CD4-positive, alpha-beta T cell (primary cell): ENCODE data around the gene ZDHHC8. TPM values are rescaled to one million over a fixed set of nuclear protein-coding genes. Genes with fewer than 3 reads are reported as not detected.
A peak's percentile ranks its signal among the peaks of the same experiment; 100 is the strongest.

Experiments used
- ATAC-seq: fragments of 200-7000 bp; cut with Tn5 transposase; one replicate; pipeline ENCODE4 v1.10.0; 2022; ENCODE audit warnings: mild to moderate bottlenecking; ENCODE audit not compliant: poor library complexity
- CTCF ChIA-PET: fragments of 350-600 bp; sonication (Branson Sonifier 250); formaldehyde crosslinking; loops from one replicate; lab custom pipeline; 2021; ENCODE audit warnings: antibody characterized with exemption, inconsistent platforms; lab: Charles Lee
- POLR2A ChIA-PET: fragments of 350-600 bp; sonication (Branson Sonifier 250); formaldehyde crosslinking; loops from one replicate; lab custom pipeline; 2021; ENCODE audit warnings: antibody characterized with exemption, inconsistent platforms; lab: Charles Lee
- DNase-seq, 14 experiments: peaks; one replicate each; pipeline ENCODE4 v3.0.0-alpha.2; 2013 to 2020; ENCODE audit warnings: mixed read lengths in 2 of 14
- H3K27ac ChIP-seq, 2 donors: one replicate each; pipeline versions ENCODE4 v1.5.1 to v1.7.0; 2013; ENCODE audit warnings: low read length in 2 of 2, low read depth in 1 of 2, mild to moderate bottlenecking in 1 of 2
- H3K27me3 ChIP-seq, 2 experiments: 1 replicate in 1 of 2; 2 replicates in 1 of 2; pipeline versions ENCODE4 v1.6.1 to v1.7.0; 2013; ENCODE audit warnings: low read length in 2 of 2, control low read depth in 1 of 2, mild to moderate bottlenecking in 1 of 2, moderate library complexity in 1 of 2; ENCODE audit not compliant: insufficient read depth in 2 of 2, control insufficient read depth in 1 of 2
- H3K36me3 ChIP-seq: one replicate; pipeline ENCODE4 v1.6.1; 2013; ENCODE audit warnings: low read length, control low read depth; ENCODE audit not compliant: insufficient read depth
- H3K4me1 ChIP-seq: one replicate; pipeline ENCODE4 v1.6.1; 2013; ENCODE audit warnings: low read length, control low read depth; ENCODE audit not compliant: insufficient read depth
- H3K4me3 ChIP-seq: one replicate; pipeline ENCODE4 v1.5.1; 2013; ENCODE audit warnings: mild to moderate bottlenecking, low read length, moderate library complexity
- H3K9me3 ChIP-seq, 2 experiments: 1 replicate in 1 of 2; 2 replicates in 1 of 2; pipeline versions ENCODE4 v1.6.1 to v1.7.0; 2013; ENCODE audit warnings: low read length in 2 of 2, mild to moderate bottlenecking in 2 of 2, control low read depth in 1 of 2, moderate library complexity in 1 of 2; ENCODE audit not compliant: control insufficient read depth in 1 of 2, insufficient read depth in 1 of 2
- H3K27ac Mint-ChIP-seq: one replicate; pipeline ENCODE4 v1.8.0; 2020; ENCODE audit warnings: mixed read lengths
- H3K27me3 Mint-ChIP-seq: one replicate; pipeline ENCODE4 v1.8.0; 2021; ENCODE audit warnings: mixed read lengths
- H3K36me3 Mint-ChIP-seq: one replicate; pipeline ENCODE4 v1.8.0; 2021; ENCODE audit warnings: low read depth, mixed read lengths
- H3K4me1 Mint-ChIP-seq: one replicate; pipeline ENCODE4 v1.8.0; 2021; ENCODE audit warnings: low read depth, mixed read lengths
- H3K4me3 Mint-ChIP-seq: one replicate; pipeline ENCODE4 v1.8.0; 2020; ENCODE audit warnings: mild to moderate bottlenecking, mixed read lengths
- H3K9me3 Mint-ChIP-seq: one replicate; pipeline ENCODE4 v1.8.0; 2020; ENCODE audit warnings: mixed read lengths
- CTCF ChIP-seq: fragments of 200-600 bp; IDR thresholded peaks from one replicate; pipeline ENCODE4 v1.8.0; 2022; ENCODE audit warnings: antibody characterized with exemption, mild to moderate bottlenecking
- intact Hi-C, 2 experiments: fragments of 100-400 bp; cut with DNase I in 1 of 2; cut with micrococcal nuclease in 1 of 2; formaldehyde crosslinking; loops; one replicate each; pipeline versions ENCODE4 v1.15.1 to v1.9.0; 2023 to 2025; cut with DNase I, micrococcal nuclease
- total RNA-seq, 174 experiments: library from RNA in 2 of 174; stranded (reverse) in 2 of 174; gene quantifications; one replicate each; pipeline ENCODE4 v1.2.3 and lab custom pipeline; 2021 to 2026

The ZDHHC8 gene
- total RNA-seq, 2 experiments from 2014 or later: 44.9 to 49.3 TPM

DNA sequence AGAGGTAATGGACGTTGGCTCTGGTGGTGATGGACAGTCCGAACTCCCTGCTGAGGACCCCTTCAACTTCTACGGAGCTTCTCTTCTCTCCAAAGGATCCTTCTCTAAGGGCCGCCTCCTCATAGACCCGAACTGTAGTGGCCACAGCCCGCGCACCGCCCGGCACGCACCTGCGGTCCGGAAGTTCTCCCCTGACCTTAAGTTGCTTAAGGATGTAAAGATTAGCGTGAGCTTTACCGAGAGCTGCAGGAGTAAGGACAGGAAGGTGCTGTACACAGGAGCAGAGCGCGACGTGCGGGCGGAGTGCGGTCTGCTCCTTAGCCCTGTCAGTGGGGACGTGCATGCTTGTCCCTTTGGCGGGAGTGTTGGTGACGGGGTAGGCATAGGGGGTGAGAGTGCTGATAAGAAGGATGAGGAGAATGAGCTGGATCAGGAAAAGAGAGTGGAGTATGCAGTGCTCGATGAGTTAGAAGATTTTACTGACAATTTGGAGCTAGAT lies 45.5 kb upstream of the ZDHHC8 start:
- ATAC-seq (no peak), DNase-seq (no peak)
- Histone ChIP-seq H3K4me3 (no peak overlapping the region), H3K27ac (no peak overlapping the region), H3K4me1 (peaks cover 44% of the 10 kb centered on the region), H3K27me3 (no peaks in the 10 kb centered on the region), H3K9me3 (no peaks in the 10 kb centered on the region), H3K36me3 (peaks cover 61% of the 10 kb centered on the region)
- intact Hi-C loops: no loop called here
- no peak for TF ChIP-seq CTCF
- H3K4me3 Mint-ChIP-seq: no peak overlapping the region
- H3K36me3 Mint-ChIP-seq: peaks cover 58% of the 10 kb centered on the region
- CTCF ChIA-PET: no interaction called here
- no peaks in the 10 kb centered on the region for H3K9me3 Mint-ChIP-seq
- no peaks in the 10 kb centered on the region for H3K27me3 Mint-ChIP-seq
- peaks cover 39% of the 10 kb centered on the region for H3K4me1 Mint-ChIP-seq
- POLR2A ChIA-PET: no interaction called here
- no peak overlapping the region for H3K27ac Mint-ChIP-seq

DNA sequence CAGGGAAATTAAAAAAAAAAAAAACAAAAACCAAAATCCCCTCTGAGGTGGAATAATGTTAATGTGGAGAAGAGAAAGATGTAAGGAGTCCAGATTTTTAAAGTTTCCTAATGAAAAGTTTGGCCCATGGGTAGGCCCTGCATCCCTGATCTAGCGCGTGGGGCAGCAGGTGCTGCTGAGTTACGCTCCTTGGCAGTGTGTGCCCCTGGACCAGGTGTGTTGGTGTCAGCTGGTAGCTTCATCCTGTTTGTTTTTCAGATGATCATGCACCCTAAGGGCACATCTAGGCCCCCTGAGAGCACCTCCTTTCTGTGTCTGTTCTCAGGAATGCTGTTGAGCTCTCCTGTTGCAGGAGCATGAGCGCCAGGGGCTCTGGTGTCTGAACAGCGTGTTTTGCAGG lies 44.8 kb upstream of the ZDHHC8 start:
- no peaks in the 10 kb centered on the region for H3K27me3 Mint-ChIP-seq
- no peak for DNase-seq
- peaks cover 39% of the 10 kb centered on the region for H3K4me1 Mint-ChIP-seq
- H3K27ac ChIP-seq: no peak overlapping the region
- peaks cover 67% of the 10 kb centered on the region for H3K36me3 ChIP-seq
- no peak for ATAC-seq
- H3K27me3 ChIP-seq: no peaks in the 10 kb centered on the region
- H3K27ac Mint-ChIP-seq: no peak overlapping the region
- no peak for TF ChIP-seq CTCF
- H3K9me3 ChIP-seq: no peaks in the 10 kb centered on the region
- H3K9me3 Mint-ChIP-seq: no peaks in the 10 kb centered on the region
- POLR2A ChIA-PET: no interaction called here
- peaks cover 64% of the 10 kb centered on the region for H3K36me3 Mint-ChIP-seq
- no peak overlapping the region for H3K4me3 Mint-ChIP-seq
- CTCF ChIA-PET: no interaction called here
- intact Hi-C loops: no loop called here
- H3K4me1 ChIP-seq: peaks cover 44% of the 10 kb centered on the region
- H3K4me3 ChIP-seq: no peak overlapping the region

GRCh38 chr22:20087319-20088262 lies 44.0 kb upstream of the ZDHHC8 start:
- H3K27ac Mint-ChIP-seq: no peak overlapping the region

More at GRCh38 chr22:20087319-20088262, 44.0 kb upstream of the ZDHHC8 start:
- Mint-ChIP-seq H3K9me3 (no peaks in the 10 kb centered on the region), H3K4me3 (no peak overlapping the region), H3K36me3 (peaks cover 72% of the 10 kb centered on the region), H3K4me1 (peaks cover 37% of the 10 kb centered on the region), H3K27me3 (no peaks in the 10 kb centered on the region)
- ATAC-seq (no peak), DNase-seq (peak in 1 of 14 experiments; percentile 49)
- Histone ChIP-seq H3K27me3 (no peaks in the 10 kb centered on the region), H3K27ac (no peak overlapping the region), H3K4me1 (peaks cover 45% of the 10 kb centered on the region), H3K9me3 (no peaks in the 10 kb centered on the region), H3K4me3 (no peak overlapping the region), H3K36me3 (peaks cover 74% of the 10 kb centered on the region)
- CTCF ChIA-PET: no interaction called here
- no peak for TF ChIP-seq CTCF
- intact Hi-C loops: no loop called here
- POLR2A ChIA-PET: no interaction called here
